WTC11 (cell line): ENCODE results near the gene PCBP3. TPM values are rescaled to one million over a fixed set of nuclear protein-coding genes. Genes with fewer than 3 reads are reported as not detected.

Experiments used
- ATAC-seq: fragments of 200-7000 bp; cut with Tn5 transposase; 2 replicates; pipeline ENCODE4 v1.10.0; 2021; ENCODE audit warnings: mild to moderate bottlenecking, moderate library complexity
- CTCF ChIA-PET: fragments of 300-600 bp; sonication (Branson Sonifier 250); formaldehyde crosslinking; loops from one replicate; lab custom pipeline; 2021; ENCODE audit warnings: antibody characterized with exemption; lab: Charles Lee
- POLR2A ChIA-PET: fragments of 350-600 bp; sonication (Branson Sonifier 250); formaldehyde crosslinking; loops from one replicate; lab custom pipeline; 2021; ENCODE audit warnings: antibody characterized with exemption; lab: Charles Lee
- DNase-seq: peaks from one replicate; pipeline ENCODE4 v3.0.0; 2021; ENCODE audit warnings: low spot score
- H3K27ac Mint-ChIP-seq: 2 replicates; pipeline ENCODE4 v1.8.0; 2021; ENCODE audit warnings: mixed read lengths
- H3K27me3 Mint-ChIP-seq: 2 replicates; pipeline ENCODE4 v1.8.0; 2021; ENCODE audit warnings: low read depth, mild to moderate bottlenecking, moderate library complexity, mixed read lengths
- H3K36me3 Mint-ChIP-seq: 2 replicates; pipeline ENCODE4 v1.8.0; 2021; ENCODE audit warnings: mixed read lengths
- H3K4me1 Mint-ChIP-seq: 2 replicates; pipeline ENCODE4 v1.8.0; 2022; ENCODE audit warnings: mixed read lengths
- H3K4me3 Mint-ChIP-seq: 2 replicates; pipeline ENCODE4 v1.8.0; 2021; ENCODE audit warnings: mild to moderate bottlenecking, moderate library complexity, mixed read lengths
- H3K9me3 Mint-ChIP-seq: 2 replicates; pipeline ENCODE4 v1.8.0; 2021; ENCODE audit warnings: mixed read lengths
- ETV6 ChIP-seq: sonication (generic); formaldehyde crosslinking; IDR thresholded peaks from 2 replicates; pipeline ENCODE4 v1.8.1; 2022; ENCODE audit warnings: mild to moderate bottlenecking, missing genetic modification reagents
- FOXK1 ChIP-seq: sonication (generic); formaldehyde crosslinking; IDR thresholded peaks from 2 replicates; pipeline ENCODE4 v1.8.0; 2022; ENCODE audit warnings: mild to moderate bottlenecking, moderate library complexity, missing genetic modification reagents
- GTF2I ChIP-seq: fragments of 250-450 bp; sonication (Bioruptor Pico); conservative IDR thresholded peaks from 2 replicates; pipeline ENCODE4 v1.4.0; 2021; ENCODE audit warnings: mild to moderate bottlenecking
- IRF2 ChIP-seq: sonication (generic); formaldehyde crosslinking; IDR thresholded peaks from 2 replicates; pipeline ENCODE4 v1.8.0; 2022; ENCODE audit warnings: low read depth, missing genetic modification reagents, borderline replicate concordance
- NFE2L1 ChIP-seq: sonication (generic); formaldehyde crosslinking; IDR thresholded peaks from 2 replicates; pipeline ENCODE4 v1.8.1; 2023; ENCODE audit warnings: missing genetic modification reagents
- NR1H2 ChIP-seq: sonication (generic); formaldehyde crosslinking; IDR thresholded peaks from 2 replicates; pipeline ENCODE4 v1.9.0; 2021; ENCODE audit warnings: mild to moderate bottlenecking, moderate library complexity, missing genetic modification reagents
- NR3C1 ChIP-seq: sonication (generic); formaldehyde crosslinking; conservative IDR thresholded peaks from 2 replicates; pipeline ENCODE4 v1.8.1; 2023; ENCODE audit warnings: low read depth, mild to moderate bottlenecking, missing genetic modification reagents
- total RNA-seq: library from RNA; stranded (reverse); gene quantifications from 3 replicates; pipeline ENCODE4 v1.2.3, GENCODE V29; 2021
- TF ChIP-seq, protein P1 (sequence below): fragments of 250-450 bp; sonication (Bioruptor Pico); IDR thresholded peaks from 2 replicates; pipeline ENCODE4 v1.9.0; 2021; ENCODE audit warnings: moderate library complexity, mild to moderate bottlenecking, inconsistent platforms, borderline replicate concordance
- TF ChIP-seq, protein P2 (sequence below): sonication (generic); formaldehyde crosslinking; IDR thresholded peaks from 2 replicates; pipeline ENCODE4 v1.8.0; 2023; ENCODE audit warnings: mild to moderate bottlenecking, missing genetic modification reagents
- TF ChIP-seq, protein P3 (sequence below): sonication (generic); formaldehyde crosslinking; IDR thresholded peaks from 2 replicates; pipeline ENCODE4 v1.8.0; 2022; ENCODE audit warnings: mild to moderate bottlenecking, missing genetic modification reagents
- TF ChIP-seq, protein P4 (sequence below): sonication (generic); formaldehyde crosslinking; IDR thresholded peaks from 2 replicates; pipeline ENCODE4 v1.8.0; 2022; ENCODE audit warnings: missing genetic modification reagents
- TF ChIP-seq, protein P5 (sequence below): fragments of 250-450 bp; sonication (Bioruptor Pico); IDR thresholded peaks from 2 replicates; pipeline ENCODE4 v2.1.2; 2022; ENCODE audit warnings: mild to moderate bottlenecking, moderate library complexity
- TF ChIP-seq, protein P6 (sequence below): fragments of 250-450 bp; sonication (Bioruptor Pico); IDR thresholded peaks from 2 replicates; pipeline ENCODE4 v1.8.0; 2021; ENCODE audit warnings: mild to moderate bottlenecking
- TF ChIP-seq, protein P7 (sequence below): sonication (generic); formaldehyde crosslinking; IDR thresholded peaks from 2 replicates; pipeline ENCODE4 v1.8.0; 2022; ENCODE audit warnings: mild to moderate bottlenecking, missing genetic modification reagents

PCBP3 gene
- total RNA-seq, 1 experiment from 2014 or later, result 8.5 TPM

DNA sequence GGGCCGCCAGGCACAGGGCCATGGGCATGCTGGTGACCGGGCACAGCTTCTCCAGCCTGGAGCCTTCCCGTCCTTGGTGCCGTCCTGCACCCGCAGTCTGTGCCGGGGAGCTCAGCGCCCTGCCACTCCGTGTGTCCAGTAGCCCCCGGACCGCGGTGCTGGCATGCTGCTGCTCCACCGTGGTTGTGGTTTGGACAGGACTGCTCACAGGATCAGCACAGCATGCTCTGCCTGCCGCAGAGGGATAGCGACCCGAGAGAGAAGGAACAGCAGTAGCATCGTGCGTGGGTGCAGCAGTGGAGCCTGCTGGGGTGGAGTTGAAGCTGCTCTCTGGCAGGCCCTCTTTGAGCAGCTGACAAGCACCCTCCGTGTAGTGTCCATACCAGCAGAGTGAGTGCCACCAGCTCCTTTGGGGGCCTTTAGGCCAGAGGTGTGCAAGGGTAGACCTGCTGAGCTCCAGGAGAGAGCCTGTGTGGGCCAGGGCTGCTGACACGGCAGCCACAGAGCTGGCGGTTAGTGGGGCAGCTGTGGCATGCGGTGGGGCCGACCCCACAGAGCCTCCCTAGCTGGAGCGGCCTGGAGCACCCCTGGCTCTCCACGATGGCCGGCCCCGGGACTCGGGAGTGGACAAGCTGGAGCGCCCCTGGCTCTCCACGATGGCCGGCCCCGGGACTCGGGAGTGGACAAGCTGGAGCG, 6.4 kb upstream of the PCBP3 start:
- peaks cover 2% of the 10 kb centered on the region; the same call in 1 of the 2 replicates for H3K36me3 Mint-ChIP-seq
- H3K9me3 Mint-ChIP-seq, result no peaks in the 10 kb centered on the region
- ATAC-seq (no peak), DNase-seq (no peak)
- no peak overlapping the region for H3K27ac Mint-ChIP-seq
- H3K4me3 Mint-ChIP-seq, result no peak overlapping the region
- ChIA-PET CTCF (interaction anchor here (1.5 to 2.2 kb wide), 2 partner anchors 81 to 183 kb away, joined by 6 to 7 read pairs; no protein-coding TSS in a partner anchor), POLR2A (no interaction called here)
- TF ChIP-seq NFE2L1 (CRISPR knock-in tag), result no peak
- TF ChIP-seq, protein P1, sequence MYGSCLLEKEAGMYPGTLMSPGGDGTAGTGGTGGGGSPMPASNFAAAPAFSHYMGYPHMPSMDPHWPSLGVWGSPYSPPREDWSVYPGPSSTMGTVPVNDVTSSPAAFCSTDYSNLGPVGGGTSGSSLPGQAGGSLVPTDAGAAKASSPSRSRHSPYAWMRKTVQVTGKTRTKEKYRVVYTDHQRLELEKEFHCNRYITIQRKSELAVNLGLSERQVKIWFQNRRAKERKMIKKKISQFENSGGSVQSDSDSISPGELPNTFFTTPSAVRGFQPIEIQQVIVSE, result no peak
- no peak for TF ChIP-seq IRF2
- peaks cover 25% of the 10 kb centered on the region for H3K4me1 Mint-ChIP-seq
- H3K27me3 Mint-ChIP-seq, result peaks cover 25% of the 10 kb centered on the region

DNA sequence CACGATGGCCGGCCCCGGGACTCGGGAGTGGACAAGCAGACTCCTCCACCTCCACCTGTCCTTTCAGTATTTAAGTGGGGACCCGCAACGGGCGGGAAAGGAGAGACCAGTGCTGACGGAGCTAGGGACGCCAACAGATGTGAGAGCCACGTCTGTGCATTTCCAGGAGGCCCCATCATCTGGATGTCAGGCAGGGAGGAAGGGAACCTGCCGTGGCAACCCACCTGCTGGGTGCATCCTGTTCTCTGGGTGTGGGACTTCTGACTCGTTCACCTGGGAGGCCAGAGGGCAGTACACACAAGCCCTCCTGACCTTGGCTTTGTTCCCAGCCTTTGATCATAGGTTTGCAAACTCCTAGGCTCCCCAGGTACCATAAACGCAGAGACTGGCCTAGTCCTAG, 5.6 kb upstream of the PCBP3 start:
- no peak overlapping the region for H3K4me3 Mint-ChIP-seq
- POLR2A ChIA-PET, result no interaction called here
- DNase-seq, result no peak
- no peak overlapping the region for H3K27ac Mint-ChIP-seq
- H3K27me3 Mint-ChIP-seq, result peaks cover 23% of the 10 kb centered on the region
- H3K9me3 Mint-ChIP-seq, result no peaks in the 10 kb centered on the region
- CTCF ChIA-PET, result interaction anchor here (1.5 to 2.2 kb wide), 3 partner anchors 82 to 183 kb away, joined by 6 to 11 read pairs (median 7); no protein-coding TSS in a partner anchor
- H3K36me3 Mint-ChIP-seq, result no peaks in the 10 kb centered on the region
- no peak for ATAC-seq
- H3K4me1 Mint-ChIP-seq, result peaks cover 25% of the 10 kb centered on the region
- TF ChIP-seq NR1H2 (CRISPR knock-in tag), result no peak
- TF ChIP-seq, protein P2, sequence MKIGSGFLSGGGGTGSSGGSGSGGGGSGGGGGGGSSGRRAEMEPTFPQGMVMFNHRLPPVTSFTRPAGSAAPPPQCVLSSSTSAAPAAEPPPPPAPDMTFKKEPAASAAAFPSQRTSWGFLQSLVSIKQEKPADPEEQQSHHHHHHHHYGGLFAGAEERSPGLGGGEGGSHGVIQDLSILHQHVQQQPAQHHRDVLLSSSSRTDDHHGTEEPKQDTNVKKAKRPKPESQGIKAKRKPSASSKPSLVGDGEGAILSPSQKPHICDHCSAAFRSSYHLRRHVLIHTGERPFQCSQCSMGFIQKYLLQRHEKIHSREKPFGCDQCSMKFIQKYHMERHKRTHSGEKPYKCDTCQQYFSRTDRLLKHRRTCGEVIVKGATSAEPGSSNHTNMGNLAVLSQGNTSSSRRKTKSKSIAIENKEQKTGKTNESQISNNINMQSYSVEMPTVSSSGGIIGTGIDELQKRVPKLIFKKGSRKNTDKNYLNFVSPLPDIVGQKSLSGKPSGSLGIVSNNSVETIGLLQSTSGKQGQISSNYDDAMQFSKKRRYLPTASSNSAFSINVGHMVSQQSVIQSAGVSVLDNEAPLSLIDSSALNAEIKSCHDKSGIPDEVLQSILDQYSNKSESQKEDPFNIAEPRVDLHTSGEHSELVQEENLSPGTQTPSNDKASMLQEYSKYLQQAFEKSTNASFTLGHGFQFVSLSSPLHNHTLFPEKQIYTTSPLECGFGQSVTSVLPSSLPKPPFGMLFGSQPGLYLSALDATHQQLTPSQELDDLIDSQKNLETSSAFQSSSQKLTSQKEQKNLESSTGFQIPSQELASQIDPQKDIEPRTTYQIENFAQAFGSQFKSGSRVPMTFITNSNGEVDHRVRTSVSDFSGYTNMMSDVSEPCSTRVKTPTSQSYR (CRISPR knock-in tag), result no peak

DNA sequence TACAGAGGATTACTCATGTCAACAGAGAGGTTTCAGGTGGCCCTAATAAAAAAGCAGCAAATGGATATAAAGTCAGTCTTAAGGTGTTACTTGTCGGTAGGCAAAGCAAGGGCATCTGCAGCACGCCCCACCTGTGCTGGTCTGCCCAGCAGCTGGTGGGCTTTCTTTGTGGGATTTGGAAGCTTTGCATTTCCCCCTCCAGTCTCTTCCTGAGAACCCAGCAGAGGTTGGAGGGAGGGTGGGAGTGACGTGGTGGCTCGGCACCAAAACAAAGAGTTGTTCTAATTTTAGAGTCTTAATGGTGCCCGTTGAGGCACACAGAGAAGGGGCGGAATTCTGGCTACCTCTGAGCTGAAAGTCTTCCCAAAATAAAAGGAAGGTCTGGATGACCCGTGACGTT, 4.8 kb upstream of the PCBP3 start:
- Mint-ChIP-seq H3K27ac (no peak overlapping the region), H3K27me3 (peaks cover 23% of the 10 kb centered on the region), H3K9me3 (no peaks in the 10 kb centered on the region), H3K4me1 (peaks cover 25% of the 10 kb centered on the region), H3K36me3 (no peaks in the 10 kb centered on the region), H3K4me3 (no peak overlapping the region)
- DNase-seq (no peak), ATAC-seq (no peak)
- ChIA-PET POLR2A (no interaction called here), CTCF (interaction anchor here (0.5 to 1.9 kb wide), 3 partner anchors 18 to 111 kb away, joined by 3 to 11 read pairs (median 3); no protein-coding TSS in a partner anchor)
- TF ChIP-seq NR3C1 (CRISPR knock-in tag), result no peak
- TF ChIP-seq, protein P2 (CRISPR knock-in tag), result no peak
- TF ChIP-seq, protein P3, sequence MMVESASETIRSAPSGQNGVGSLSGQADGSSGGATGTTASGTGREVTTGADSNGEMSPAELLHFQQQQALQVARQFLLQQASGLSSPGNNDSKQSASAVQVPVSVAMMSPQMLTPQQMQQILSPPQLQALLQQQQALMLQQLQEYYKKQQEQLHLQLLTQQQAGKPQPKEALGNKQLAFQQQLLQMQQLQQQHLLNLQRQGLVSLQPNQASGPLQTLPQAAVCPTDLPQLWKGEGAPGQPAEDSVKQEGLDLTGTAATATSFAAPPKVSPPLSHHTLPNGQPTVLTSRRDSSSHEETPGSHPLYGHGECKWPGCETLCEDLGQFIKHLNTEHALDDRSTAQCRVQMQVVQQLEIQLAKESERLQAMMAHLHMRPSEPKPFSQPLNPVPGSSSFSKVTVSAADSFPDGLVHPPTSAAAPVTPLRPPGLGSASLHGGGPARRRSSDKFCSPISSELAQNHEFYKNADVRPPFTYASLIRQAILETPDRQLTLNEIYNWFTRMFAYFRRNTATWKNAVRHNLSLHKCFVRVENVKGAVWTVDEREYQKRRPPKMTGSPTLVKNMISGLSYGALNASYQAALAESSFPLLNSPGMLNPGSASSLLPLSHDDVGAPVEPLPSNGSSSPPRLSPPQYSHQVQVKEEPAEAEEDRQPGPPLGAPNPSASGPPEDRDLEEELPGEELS (CRISPR knock-in tag), result no peak
- TF ChIP-seq, protein P4, sequence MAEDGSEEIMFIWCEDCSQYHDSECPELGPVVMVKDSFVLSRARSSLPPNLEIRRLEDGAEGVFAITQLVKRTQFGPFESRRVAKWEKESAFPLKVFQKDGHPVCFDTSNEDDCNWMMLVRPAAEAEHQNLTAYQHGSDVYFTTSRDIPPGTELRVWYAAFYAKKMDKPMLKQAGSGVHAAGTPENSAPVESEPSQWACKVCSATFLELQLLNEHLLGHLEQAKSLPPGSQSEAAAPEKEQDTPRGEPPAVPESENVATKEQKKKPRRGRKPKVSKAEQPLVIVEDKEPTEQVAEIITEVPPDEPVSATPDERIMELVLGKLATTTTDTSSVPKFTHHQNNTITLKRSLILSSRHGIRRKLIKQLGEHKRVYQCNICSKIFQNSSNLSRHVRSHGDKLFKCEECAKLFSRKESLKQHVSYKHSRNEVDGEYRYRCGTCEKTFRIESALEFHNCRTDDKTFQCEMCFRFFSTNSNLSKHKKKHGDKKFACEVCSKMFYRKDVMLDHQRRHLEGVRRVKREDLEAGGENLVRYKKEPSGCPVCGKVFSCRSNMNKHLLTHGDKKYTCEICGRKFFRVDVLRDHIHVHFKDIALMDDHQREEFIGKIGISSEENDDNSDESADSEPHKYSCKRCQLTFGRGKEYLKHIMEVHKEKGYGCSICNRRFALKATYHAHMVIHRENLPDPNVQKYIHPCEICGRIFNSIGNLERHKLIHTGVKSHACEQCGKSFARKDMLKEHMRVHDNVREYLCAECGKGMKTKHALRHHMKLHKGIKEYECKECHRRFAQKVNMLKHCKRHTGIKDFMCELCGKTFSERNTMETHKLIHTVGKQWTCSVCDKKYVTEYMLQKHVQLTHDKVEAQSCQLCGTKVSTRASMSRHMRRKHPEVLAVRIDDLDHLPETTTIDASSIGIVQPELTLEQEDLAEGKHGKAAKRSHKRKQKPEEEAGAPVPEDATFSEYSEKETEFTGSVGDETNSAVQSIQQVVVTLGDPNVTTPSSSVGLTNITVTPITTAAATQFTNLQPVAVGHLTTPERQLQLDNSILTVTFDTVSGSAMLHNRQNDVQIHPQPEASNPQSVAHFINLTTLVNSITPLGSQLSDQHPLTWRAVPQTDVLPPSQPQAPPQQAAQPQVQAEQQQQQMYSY (CRISPR knock-in tag), result no peak
- TF ChIP-seq, protein P5, sequence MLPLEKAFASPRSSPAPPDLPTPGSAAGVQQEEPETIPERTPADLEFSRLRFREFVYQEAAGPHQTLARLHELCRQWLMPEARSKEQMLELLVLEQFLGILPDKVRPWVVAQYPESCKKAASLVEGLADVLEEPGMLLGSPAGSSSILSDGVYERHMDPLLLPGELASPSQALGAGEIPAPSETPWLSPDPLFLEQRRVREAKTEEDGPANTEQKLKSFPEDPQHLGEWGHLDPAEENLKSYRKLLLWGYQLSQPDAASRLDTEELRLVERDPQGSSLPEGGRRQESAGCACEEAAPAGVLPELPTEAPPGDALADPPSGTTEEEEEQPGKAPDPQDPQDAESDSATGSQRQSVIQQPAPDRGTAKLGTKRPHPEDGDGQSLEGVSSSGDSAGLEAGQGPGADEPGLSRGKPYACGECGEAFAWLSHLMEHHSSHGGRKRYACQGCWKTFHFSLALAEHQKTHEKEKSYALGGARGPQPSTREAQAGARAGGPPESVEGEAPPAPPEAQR (CRISPR knock-in tag), result no peak
- TF ChIP-seq ETV6, result no peak
- TF ChIP-seq, protein P6, sequence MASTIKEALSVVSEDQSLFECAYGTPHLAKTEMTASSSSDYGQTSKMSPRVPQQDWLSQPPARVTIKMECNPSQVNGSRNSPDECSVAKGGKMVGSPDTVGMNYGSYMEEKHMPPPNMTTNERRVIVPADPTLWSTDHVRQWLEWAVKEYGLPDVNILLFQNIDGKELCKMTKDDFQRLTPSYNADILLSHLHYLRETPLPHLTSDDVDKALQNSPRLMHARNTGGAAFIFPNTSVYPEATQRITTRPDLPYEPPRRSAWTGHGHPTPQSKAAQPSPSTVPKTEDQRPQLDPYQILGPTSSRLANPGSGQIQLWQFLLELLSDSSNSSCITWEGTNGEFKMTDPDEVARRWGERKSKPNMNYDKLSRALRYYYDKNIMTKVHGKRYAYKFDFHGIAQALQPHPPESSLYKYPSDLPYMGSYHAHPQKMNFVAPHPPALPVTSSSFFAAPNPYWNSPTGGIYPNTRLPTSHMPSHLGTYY, result no peak
- no peak for TF ChIP-seq FOXK1 (CRISPR knock-in tag)
- no peak for TF ChIP-seq GTF2I (CRISPR knock-in tag)
- TF ChIP-seq, protein P7, sequence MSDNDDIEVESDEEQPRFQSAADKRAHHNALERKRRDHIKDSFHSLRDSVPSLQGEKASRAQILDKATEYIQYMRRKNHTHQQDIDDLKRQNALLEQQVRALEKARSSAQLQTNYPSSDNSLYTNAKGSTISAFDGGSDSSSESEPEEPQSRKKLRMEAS (CRISPR knock-in tag), result no peak
